ENCODE measurements around the gene FAM151A.
"Not testable (repeated sequence)": the region's sequence is repeated elsewhere in the genome, so short reads cannot be mapped to it uniquely, and the experiment has no call there.

FAM151A gene

DNA sequence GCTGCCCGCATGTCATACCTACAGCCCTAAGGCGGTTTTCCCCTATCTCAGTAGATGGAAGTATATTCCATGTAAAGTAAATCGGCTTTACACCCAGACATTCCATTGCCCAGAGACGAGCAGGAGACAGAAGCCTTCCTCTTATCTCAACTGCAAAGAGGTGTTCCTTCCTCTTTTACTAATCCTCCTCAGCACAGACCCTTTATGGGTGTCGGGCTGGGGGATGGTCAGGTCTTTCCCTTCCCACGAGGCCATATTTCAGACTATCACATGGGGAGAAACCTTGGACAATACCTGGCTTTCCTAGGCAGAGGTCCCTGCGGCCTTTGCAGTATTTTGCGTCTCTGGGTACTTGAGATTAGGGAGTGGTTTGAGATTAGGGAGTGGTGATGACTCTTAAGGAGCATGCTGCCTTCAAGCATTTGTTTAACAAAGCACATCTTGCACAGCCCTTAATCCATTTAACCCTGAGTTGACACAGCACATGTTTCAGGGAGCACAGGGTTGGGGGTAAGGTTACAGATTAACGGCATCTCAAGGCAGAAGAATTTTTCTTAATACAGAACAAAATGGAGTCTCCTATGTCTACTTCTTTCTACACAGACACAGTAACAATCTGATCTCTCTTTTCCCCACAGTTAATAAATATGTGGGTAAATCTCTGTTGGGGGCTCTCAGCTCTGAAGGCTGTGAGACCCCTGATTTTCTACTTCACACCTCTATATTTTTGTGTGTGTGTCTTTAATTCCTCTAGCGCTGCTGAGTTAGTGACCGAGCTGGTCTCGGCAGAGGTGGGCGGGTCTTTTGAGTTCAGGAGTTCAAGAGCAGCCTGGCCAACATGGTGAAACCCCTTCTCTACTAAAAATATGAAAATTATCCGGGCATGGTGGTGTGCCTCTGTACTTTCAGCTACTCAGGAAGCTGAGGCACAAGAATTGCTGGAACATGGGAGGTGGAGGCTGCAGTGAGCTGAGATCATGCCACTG, 13.4 kb upstream of the FAM151A start:
- not testable (repeated sequence) for DNase-seq (ENCODE audit: low spot score)

DNA sequence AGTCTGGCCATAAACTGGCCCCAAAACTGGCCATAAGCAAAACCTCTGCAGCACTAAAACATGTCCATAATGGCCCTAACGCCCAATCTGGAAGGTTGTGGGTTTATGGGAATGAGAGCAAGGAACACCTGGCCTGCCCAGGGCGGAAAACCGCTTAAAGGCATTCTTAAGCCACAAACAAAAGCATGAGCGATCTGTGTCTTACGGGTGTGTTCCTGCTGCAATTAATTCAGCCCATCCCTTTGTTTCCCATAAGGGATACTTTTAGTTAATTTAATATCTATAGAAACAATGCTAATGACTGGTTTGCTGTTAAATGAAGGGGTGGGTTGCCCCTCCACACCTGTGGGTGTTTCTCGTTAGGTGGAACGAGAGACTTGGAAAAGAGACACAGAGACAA, 12.5 kb upstream of the FAM151A start:
- DNase-seq (ENCODE audit: low spot score) = not testable (repeated sequence)

DNA sequence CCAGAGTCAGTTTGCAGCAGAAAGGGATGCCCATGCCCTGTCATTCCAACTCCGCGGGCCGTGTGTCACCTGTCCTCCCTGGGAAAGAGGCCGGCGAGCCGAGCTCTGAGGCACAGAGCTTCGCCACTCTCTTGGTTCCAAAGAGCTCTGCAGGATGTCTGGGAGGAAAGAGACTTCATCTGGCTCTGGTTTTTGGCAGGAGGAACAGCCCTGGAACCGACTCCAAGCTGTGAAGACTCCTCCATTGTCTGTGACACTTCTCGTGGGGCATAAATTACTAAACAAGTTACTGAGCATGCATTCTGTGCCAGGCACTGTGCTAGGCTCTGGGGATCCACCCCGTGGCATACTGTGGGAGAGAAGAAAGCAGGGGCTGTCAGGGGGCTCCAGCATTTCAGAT, 3.9 kb upstream of the FAM151A start:
- DNase-seq (ENCODE audit: low spot score) = peak; percentile 23

DNA sequence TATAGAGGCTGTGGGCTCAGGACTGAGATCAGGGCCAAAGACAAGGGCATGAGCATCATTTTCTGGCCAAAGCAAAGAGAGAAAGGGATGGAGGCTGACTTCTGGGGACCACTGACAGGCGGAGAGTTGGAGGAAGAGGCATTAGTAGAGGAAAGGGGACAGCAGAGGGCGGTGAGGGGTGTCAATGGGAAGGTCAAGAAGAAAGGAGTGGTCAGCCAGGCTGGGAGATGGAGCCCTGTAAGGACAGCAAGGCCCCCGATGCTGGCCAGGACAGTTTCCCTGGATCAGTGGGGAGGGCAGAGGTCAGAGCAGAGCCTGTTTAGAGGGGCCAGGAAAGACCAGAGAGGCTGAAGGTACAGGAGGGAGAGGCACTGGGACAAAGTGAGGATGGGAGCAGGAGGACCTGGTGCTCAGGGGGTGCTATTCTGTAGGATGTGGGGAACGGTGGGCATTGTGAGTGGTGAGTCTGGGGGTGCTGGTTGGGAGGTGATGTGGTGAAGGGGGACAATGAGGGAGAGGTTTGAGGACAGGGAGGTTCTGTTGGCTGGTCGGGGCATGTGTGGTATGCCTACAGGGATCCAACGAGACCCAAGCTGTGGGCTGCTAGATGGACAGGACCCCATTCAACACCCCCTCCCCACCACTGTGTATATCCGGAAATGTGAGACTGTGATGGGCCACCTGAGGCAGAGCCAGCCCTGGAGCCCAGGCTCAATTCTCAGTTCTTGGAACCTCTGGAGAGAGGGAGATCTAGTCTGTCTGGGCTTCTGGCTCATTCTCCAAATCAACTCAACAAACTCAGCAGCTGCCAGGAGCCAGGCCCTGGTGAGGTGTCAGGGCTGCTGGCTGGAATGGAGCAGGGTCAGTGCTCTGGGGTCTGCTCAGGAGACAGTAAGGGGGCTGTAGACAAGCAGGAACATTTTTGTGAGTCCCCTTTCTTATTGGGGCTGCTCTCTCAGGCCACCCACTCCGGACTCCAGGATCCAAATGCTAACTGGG, 1.4 kb upstream of the FAM151A start:
- no peak for DNase-seq (ENCODE audit: low spot score)

DNA sequence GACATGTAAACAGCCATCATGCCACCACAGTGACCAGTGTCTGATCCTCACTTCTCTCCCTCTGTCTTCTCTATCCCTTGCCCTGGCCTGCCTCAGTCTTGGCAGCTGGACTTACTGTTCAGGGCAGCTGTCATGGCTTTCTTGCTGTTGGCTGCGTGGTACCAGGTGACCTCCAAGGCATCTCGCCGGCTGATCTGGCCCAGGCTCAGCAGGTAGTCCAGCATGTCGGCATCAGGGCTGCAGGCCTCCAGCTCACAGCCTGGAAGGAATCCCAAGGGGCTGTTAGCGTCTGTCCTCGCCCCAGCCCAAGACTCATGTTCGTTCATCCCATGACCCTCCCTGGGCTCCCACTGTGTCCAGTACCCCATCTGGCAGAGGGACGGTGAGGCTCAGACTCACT, 3.6 kb downstream of the FAM151A start:
- no peak for DNase-seq (ENCODE audit: low spot score)

DNA sequence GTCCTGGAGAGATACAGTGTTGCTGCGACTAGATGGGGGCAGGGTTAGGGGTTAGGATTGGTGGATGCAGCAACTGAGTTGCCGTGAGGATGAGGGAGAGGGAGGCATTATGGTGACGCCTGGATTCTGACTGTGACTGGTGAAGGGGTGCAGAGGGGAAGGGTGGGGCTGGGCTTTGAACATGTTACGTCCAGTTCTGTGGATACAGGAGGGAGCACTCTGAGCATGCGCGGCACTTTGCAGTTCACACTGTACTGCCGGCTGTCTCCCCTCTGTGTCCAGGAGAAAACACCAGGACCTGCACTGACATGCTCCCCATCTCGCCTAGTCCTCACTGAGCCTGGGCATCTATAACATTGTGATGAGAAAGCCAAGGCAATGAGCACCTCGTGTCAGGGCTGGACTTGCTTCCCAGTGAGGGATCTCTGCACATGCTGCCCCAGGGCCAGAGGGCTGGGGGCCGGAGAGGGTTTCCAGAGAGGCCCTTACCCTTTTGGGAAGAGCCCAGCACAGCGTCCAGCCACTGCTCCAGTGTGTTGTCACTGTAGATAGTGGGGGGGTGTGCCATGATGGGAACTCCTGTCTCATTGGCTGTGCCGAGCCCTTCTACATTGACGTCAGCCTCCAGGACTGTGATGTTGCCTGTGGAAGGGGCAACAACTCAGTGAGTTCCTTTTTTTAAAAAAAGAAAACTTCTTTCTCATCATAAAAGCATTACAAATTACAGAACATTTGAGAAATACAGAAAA, 7.6 kb downstream of the FAM151A start:
- DNase-seq (ENCODE audit: low spot score) = no peak

DNA sequence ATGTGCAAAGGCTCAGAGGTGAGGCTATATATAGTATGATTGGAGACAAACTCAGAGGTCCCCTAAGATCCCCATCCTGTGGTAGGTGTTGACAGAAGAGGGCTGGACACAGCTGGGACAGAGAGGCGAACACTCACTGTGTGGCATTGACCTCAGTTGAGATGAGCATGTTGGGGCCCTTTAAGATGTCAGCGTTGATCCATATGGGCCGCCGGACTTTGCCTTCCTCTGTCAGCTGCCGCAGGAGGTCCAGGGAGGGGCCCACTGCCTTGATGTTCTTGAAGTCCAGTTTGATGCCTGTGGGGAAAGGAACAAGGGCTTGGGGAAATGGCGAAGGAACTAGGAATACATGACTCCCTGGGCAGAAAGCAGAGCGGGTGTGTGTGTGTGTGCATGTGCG, 8.8 kb downstream of the FAM151A start:
- no peak for DNase-seq (ENCODE audit: low spot score)

DNA sequence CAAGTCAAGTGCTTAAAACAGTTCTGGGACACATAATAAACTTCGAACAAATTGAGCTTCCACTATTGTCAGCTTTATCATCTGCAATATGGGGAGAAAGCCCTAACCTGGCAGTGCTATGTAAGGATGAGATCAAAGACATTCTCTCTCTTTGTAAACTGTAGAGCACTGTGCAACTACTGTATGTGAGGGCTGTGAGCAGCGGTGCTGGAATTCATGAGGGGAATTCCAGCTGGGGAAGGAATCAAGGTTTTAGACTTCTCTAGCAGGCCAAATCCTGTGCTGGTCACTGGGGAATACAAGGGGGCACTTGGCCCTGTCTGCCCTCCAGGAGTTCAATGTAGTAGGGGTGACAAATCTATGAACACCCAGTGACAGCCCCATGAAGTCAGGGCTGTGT, 9.3 kb downstream of the FAM151A start:
- no peak for DNase-seq (ENCODE audit: low spot score)

DNA sequence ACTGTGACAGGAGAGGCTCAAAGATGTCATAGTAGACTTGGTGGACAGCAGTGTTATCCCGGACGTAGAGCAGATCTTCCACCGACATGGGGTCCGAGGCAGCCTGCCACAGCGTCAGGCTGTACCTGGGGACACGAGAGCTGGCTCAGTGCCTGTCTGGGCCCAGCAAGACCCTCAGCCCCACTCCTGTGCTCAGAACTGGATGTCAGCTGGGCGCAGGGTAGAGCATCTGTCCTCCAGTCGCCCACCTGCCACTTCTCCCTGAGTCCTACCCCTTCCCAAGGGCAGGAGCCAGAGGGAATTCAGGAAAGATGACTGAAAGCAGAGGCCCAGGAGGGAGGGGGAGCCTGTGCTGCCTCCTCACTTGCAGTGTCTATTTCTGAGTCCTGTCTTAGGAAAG, 11.7 kb downstream of the FAM151A start:
- no peak for DNase-seq (ENCODE audit: low spot score)

DNA sequence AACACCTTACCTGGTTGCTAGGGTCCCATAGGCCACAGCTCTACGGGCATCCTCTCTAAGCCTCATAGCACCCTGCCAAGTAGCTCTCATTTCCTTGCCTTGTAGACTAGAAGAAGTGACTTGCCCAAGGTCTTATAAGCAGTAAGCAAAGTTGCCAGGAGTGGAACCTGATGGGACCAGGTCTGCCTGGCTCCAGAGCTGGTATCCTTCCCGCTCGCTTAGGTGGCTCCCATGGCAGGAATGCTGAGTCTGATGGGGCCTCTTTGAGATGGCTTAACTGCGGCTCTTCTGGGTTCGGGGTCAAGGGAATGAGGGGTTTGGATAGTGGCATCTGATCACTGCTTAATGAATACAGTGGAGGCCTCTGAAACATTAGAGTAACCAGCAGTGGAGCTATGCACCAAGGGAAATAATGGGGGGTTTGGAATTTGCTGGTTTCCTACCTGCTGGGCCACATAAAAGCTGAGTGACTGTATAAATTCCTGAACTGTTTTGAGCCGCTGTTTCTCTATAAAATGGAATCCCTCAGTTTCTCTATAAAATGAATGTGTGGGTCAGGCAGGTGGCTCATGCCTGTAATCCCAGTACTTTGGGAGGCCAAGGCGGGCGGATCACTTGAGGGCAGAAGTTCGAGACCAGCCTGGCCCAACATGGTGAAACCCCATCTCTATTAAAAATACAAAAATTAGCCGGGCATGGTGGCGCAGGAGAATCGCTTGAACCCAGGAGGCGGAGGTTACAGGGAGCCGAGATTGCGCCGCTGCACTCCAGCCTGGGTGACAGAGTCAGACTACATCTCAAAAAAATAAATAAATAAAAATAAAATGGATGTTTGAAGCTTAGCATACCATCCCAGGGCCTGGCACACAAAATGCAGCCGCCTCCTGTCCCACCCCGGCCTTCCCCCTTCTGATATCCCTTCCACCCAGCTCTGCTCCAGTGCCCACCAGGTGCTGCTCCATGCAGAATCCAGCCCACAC, 12.4 kb downstream of the FAM151A start:
- no peak for DNase-seq (ENCODE audit: low spot score)

DNA sequence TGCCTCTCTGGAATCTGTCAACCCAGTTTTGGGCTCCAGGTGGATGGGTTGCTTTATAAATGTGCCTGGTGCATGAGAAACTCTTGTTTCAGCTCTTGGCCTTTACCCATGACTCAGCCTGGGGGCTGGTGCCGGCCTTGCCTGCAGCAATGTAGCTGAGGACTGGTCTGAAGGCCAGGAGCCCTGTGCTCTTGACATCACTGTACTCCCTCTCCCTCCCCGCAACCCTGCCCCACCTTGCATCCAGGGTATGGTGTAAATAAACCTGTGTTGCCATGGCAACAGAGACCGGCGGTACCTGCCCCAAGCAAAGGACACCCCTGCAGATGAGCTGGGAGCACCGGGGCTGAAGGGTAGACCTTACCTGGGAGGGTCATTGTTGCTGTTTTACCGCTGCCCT, 13.3 kb downstream of the FAM151A start:
- DNase-seq (ENCODE audit: low spot score) = no peak

DNA sequence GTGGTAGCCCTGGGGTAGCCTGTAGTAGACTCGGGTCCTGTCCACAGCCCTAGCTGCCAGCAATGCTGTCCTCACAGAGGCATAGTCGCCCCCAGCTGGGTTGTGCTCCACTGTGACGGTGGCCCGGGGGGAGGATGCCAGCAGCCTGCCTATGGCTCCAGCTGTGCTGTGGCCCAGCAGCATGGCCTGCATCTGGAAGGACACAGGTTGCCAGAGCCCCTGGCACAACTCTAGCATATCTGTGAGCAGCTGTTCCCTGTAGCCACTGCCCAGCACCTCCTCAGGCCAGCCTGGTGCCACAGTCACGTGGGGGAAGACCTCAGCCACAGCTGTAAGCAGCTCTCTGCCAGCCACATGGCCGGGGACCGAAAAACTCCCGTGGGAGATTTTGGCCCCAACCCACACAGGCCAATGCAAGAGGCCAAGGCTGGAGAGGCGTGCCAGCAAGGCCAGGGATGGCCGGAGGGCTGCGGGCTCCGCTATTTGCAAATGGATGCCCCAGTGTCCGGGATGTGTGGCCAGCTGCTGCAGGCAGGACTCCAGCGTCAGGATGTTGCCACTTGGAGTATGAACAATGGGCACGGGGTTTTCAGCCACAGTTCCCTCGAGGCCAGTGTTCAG, 13.9 kb downstream of the FAM151A start:
- DNase-seq (ENCODE audit: low spot score) = no peak

DNA sequence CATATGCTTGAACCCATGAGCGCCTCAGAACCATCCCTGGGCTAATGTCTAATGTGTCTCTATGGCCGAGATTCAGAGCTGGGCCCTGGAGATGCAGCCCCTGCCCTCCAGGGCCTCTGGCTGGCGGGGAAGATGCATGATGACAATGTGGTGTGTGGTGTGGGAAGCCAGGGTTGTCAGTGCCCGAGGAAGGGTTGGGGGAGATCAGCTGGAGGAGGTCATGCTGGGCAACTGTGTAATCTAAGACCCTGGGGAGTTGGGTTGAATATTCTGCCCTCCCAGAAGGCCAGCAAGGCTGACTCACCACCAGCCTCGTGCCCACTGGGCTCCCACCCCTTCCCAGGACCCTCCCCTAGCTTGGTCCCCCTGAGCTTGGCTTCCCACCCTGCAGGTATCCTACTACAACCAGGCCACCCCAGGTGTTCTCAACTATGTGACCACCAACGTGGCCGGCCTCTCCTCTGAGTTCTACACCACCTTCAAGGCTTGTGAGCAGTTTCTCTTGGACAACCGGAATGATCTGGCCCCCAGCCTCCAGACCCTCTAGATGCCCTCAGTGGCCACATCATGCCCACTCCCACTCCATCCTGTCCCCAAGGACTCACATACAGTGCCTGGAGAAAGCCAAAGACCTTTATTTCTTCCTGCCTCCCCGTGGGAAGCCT, 14.6 kb downstream of the FAM151A start:
- no peak for DNase-seq (ENCODE audit: low spot score)

DNA sequence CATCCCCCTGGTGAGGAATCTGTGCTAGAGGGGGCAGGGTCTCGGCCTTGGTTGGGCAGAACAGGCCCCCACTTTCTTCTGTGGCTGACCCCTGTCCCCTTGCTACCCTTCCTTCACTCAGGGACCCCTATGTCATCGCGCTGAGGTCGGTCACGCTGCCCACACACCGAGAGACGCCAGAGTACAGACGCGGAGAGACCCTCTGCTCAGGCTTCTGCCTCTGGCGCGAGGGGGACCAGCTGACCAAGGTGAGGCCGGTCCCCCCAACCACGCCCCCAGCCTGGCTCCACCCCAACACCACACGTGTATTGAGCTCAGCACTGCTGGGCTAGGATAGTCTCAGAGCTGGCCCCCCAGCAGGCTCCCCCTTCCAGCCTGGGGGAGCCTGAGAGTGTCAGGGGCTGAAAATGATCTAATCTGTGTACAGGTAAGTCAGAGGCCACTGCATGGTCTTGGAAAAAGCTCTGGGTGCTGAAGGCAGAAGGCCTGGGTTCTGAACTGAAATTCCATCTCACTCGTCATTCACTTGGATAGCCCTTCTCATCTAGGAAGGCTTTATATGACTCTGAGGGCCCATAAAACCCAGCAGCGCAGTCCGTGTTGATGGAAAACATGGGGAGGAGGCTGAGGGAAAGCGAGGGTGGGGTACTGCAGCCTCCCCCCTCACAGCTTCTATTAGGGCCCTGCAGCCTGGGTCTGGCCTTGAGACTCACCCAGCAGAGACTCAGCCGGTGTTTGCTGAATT, 15.3 kb downstream of the FAM151A start:
- DNase-seq (ENCODE audit: low spot score) = no peak

DNA sequence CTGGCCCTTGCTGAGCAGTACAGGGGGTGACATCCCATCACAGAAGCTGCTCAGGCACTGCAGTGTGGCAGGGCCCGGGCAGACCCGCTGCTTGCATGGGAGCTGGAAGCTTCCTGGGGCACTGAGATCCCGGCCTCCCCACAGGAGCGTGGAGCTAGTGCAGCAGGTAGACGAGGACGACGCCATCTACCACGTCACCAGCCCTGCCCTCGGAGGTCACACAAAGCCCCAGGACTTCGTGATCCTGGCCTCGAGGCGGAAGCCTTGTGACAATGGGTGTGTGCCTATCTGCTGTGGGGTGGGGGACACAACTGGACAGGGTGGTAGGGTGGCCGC, 16.4 kb downstream of the FAM151A start:
- no peak for DNase-seq (ENCODE audit: low spot score)

DNA sequence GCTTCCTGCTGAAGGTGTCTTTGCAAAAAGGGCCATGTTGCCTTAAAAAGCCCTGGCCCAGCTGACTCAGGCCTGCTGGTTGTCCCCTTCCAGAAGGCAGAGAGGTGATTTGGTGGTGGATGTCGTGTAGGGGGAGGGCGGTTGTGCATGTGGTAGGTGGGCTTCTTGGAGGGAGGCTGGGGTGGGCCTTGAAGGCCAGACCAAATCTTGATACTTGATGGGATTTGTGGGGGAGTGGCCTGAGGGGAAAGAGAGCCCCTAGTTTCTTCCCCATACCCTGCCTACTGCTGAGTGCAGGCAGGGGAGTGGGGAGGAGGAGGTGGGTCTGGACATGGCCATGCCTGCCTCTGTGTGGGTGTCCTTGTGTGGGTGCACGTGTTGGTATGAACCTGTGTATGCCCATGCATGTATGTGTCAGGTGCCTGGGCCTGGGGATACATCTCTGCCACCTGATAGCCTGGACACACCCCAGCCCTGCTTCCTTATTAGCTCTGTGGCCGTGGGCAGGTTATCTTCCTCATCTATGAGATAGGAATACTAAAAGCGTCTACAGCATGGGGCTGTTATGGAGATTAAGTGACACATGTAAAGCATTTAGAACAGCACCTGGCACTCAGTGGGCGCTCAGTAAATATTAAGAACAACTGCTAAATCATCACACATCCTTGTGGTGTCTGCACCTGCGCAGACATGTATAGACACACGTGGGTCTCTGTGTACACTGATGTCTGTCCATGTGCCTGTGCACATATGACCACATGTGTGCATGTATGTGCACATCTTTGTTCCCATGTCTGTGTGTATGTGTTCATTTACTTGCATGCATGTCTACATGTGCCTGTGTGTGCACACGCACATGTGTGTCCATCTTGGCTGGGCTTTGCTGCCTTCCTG, 17.0 kb downstream of the FAM151A start:
- no peak for DNase-seq (ENCODE audit: low spot score)

DNA sequence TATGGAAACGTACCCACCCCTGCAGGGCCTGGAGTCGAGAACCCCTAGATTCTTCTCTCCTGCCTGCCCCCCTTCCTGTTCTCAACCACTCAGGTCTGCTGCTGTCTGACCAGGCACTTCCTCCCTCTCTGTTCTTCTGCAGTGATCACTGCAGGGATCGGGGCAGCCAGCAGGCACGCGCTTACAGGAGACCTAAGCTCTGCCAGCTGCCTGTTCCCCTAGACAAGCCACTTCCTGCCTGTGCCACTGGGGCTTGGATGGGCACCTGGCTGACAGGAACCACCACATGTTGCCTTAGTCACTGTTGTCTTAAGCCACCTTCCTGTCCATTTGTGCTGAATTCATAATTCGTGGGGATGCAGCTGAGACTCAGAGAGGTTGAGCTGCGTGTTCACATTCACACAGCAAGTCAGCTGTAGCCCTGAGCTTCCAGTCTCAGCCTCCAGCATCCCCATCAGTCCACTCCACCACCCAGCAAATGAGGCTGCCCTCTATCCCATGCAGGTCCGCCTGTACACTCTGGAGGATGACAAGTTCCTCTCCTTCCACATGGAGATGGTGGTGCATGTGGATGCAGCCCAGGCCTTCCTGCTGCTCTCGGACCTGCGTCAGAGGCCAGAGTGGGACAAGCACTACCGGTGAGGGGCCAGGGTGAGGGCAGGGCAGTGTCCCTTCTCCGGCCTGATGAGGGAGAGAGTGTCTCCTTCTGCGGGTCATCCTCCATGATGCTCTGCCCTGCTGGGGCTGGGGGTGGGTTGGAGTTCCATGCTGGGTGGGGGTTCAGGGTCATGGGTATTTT, 18.6 kb downstream of the FAM151A start:
- DNase-seq (ENCODE audit: low spot score) = no peak

Data from cerebellar cortex (tissue), 1 donor.